Upper lobe of right lung (tissue), 1 donor: Measurements from ENCODE around the gene PRDX4. TPM values are rescaled to one million over a fixed set of nuclear protein-coding genes. Genes with fewer than 3 reads are reported as not detected.
A peak's percentile ranks its signal among the peaks of the same experiment; 100 is the strongest.

Experiments used
- ATAC-seq: fragments of 200-7000 bp; cut with Tn5 transposase; one replicate; pipeline ENCODE4 v1.9.1; 2020; ENCODE audit warnings: mild to moderate bottlenecking, moderate library complexity
- DNase-seq: peaks from one replicate; pipeline ENCODE4 v3.0.0-alpha.2; 2020
- H3K27ac ChIP-seq: fragments of 200-600 bp; one replicate; pipeline ENCODE4 v1.8.0; 2022
- H3K27me3 ChIP-seq: fragments of 200-600 bp; one replicate; pipeline ENCODE4 v1.8.0; 2022; ENCODE audit warnings: mild to moderate bottlenecking
- H3K36me3 ChIP-seq: fragments of 200-600 bp; one replicate; pipeline ENCODE4 v1.8.0; 2022
- H3K4me1 ChIP-seq: fragments of 200-600 bp; one replicate; pipeline ENCODE4 v1.8.0; 2022
- H3K4me3 ChIP-seq: fragments of 200-600 bp; one replicate; pipeline ENCODE4 v1.8.0; 2022; ENCODE audit warnings: mild to moderate bottlenecking
- H3K9me3 ChIP-seq: fragments of 200-600 bp; one replicate; pipeline ENCODE4 v1.8.0; 2022
- intact Hi-C: fragments of 100-400 bp; cut with DNase I; formaldehyde crosslinking; loops from one replicate; pipeline ENCODE4 v1.11.0; 2022
- total RNA-seq: library from RNA; stranded (reverse); fragmentation: NEBNext Ultra II Directional; extraction: Animal tissue kit (Norgen Biotek cat#: 25700); gene quantifications from one replicate; pipeline ENCODE4 v1.2.1, GENCODE V29; 2021
- TF ChIP-seq, protein P1 (sequence below): fragments of 200-600 bp; IDR thresholded peaks from one replicate; pipeline ENCODE4 v1.8.0; 2022; ENCODE audit warnings: antibody characterized with exemption
- donor health status: DM: no; HTN: yes; CAD: no; lungs with severe emphysema.

PRDX4 gene
- total RNA-seq, 1 donor from 2014 or later: 37.7 TPM

DNA sequence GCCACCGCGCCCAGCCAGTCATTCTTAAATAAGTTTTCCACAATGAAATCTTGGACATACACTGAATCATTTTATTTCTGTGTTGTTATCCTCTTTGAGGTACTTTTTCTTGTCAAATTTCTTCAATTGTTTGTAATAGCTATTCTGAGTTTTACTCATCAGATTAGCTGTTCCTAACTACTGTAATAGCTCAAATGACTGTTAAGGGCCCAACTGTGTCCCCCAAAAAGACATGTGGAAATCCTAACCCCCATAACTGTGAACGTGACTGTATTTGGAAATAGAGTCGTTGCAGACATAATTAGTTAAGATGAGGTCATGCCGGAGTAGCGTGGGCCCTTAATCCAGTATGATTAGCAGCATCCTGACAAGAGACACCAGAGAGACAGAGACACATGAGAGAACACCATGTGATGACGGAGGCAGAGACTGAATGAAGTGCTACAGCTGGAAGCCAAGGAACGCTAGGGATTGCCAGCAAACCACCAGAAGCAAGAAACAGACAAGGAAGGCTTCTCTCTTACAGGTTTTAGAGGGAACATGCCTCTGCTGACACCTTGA lies 52.9 kb downstream of the PRDX4 start:
- H3K36me3 ChIP-seq: peaks cover 25% of the 10 kb centered on the region
- H3K9me3 ChIP-seq: no peaks in the 10 kb centered on the region
- ATAC-seq (no peak), DNase-seq (no peak)
- H3K27ac ChIP-seq: no peak overlapping the region
- no peak overlapping the region for H3K4me3 ChIP-seq
- H3K27me3 ChIP-seq: no peaks in the 10 kb centered on the region
- H3K4me1 ChIP-seq: no peaks in the 10 kb centered on the region
- TF ChIP-seq, protein P1, sequence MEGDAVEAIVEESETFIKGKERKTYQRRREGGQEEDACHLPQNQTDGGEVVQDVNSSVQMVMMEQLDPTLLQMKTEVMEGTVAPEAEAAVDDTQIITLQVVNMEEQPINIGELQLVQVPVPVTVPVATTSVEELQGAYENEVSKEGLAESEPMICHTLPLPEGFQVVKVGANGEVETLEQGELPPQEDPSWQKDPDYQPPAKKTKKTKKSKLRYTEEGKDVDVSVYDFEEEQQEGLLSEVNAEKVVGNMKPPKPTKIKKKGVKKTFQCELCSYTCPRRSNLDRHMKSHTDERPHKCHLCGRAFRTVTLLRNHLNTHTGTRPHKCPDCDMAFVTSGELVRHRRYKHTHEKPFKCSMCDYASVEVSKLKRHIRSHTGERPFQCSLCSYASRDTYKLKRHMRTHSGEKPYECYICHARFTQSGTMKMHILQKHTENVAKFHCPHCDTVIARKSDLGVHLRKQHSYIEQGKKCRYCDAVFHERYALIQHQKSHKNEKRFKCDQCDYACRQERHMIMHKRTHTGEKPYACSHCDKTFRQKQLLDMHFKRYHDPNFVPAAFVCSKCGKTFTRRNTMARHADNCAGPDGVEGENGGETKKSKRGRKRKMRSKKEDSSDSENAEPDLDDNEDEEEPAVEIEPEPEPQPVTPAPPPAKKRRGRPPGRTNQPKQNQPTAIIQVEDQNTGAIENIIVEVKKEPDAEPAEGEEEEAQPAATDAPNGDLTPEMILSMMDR: no peak
- intact Hi-C loops: no loop called here

DNA sequence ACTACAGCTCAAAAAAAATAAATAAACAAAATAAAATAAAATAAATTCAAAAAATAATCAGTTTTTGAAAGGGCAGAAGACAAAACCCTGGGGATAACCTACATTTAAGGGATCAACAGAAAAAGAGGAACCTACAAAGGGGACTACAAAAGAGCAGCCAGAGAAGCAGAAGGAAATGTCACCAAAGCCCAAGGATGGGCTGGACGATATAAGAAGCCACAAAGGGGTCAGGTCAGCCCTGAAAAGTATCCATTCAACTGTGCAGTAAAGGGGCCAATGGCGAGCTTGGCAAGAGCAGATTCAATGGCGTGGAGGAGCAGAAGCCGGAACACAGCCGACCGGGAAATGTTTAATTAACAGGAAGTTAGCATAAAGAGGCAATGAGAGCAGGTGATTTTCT lies 58.9 kb downstream of the PRDX4 start:
- ATAC-seq (peak; percentile 44), DNase-seq (no peak)
- TF ChIP-seq, protein P1: no peak
- Histone ChIP-seq H3K4me1 (no peaks in the 10 kb centered on the region), H3K9me3 (no peaks in the 10 kb centered on the region), H3K27me3 (no peaks in the 10 kb centered on the region), H3K36me3 (peaks cover 44% of the 10 kb centered on the region), H3K27ac (no peak overlapping the region), H3K4me3 (no peak overlapping the region)
- intact Hi-C loops: no loop called here

DNA sequence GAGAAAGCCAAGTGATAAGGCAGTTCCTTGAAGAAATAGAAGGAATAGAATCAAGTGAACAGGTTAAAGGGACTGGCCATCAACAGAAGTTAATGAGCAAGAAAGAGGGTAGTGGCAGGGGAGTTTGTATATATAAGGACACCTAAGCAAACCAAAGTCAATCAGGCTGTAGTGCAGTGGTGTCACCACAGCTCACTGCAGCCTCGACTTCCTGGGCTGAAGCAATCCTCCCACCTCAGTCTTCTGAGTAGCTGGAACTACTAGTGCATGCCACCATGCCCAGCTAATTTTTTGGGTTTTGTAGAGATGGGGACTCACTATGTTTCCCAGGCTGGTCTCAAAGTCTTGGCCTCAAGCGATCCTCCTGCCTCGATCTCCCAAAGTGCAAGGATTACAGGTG lies 59.9 kb downstream of the PRDX4 start:
- no peaks in the 10 kb centered on the region for H3K27me3 ChIP-seq
- ATAC-seq (no peak), DNase-seq (no peak)
- no peaks in the 10 kb centered on the region for H3K9me3 ChIP-seq
- TF ChIP-seq, protein P1: no peak
- no peak overlapping the region for H3K4me3 ChIP-seq
- H3K27ac ChIP-seq: no peak overlapping the region
- intact Hi-C loops: no loop called here
- H3K4me1 ChIP-seq: no peaks in the 10 kb centered on the region
- H3K36me3 ChIP-seq: peaks cover 34% of the 10 kb centered on the region

DNA sequence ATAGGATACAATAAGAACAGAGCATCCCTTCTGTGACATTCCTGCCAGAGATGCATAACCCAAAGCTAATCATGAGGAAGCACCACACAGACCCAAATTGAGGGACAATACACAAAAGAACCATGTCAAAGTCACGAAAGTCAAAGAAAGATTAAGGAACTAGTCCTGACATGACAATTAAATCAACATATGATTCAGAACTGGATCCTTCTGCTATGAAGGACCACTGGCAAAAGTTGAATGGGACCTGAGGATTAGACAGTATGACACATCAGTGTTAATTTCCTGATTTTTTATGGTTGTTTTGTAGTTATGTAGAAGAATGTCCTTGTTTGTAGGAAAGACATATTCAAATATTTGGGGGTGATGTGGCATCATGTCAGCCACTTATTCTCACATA lies 61.9 kb downstream of the PRDX4 start:
- no peaks in the 10 kb centered on the region for H3K27me3 ChIP-seq
- no peak overlapping the region for H3K4me3 ChIP-seq
- H3K36me3 ChIP-seq: peaks cover 23% of the 10 kb centered on the region
- TF ChIP-seq, protein P1: no peak
- intact Hi-C loops: no loop called here
- no peaks in the 10 kb centered on the region for H3K9me3 ChIP-seq
- no peak for DNase-seq
- no peak overlapping the region for H3K27ac ChIP-seq
- ATAC-seq: no peak
- H3K4me1 ChIP-seq: no peaks in the 10 kb centered on the region

DNA sequence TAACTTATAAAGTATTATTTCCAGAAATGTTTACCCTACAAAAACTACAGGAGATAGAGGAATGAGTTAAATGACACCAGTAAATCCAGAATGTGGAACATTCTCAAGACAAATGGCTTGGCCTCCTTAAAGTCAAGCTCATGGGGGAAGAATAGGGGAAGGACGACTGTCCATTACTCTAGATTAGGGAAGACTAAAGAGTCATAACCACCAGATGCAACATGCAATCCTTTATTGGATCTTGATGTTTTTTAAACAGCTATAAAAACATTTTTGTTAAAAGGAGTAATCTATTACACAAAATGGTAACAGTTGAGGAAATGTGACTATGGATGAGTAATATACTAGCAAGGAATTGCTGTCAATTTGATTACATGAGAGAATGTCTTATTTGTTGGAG lies 64.7 kb downstream of the PRDX4 start:
- intact Hi-C loops: no loop called here
- H3K9me3 ChIP-seq: no peaks in the 10 kb centered on the region
- DNase-seq (no peak), ATAC-seq (no peak)
- H3K4me3 ChIP-seq: no peak overlapping the region
- H3K4me1 ChIP-seq: no peaks in the 10 kb centered on the region
- no peak overlapping the region for H3K27ac ChIP-seq
- no peaks in the 10 kb centered on the region for H3K27me3 ChIP-seq
- TF ChIP-seq, protein P1: no peak
- peaks cover 23% of the 10 kb centered on the region for H3K36me3 ChIP-seq

DNA sequence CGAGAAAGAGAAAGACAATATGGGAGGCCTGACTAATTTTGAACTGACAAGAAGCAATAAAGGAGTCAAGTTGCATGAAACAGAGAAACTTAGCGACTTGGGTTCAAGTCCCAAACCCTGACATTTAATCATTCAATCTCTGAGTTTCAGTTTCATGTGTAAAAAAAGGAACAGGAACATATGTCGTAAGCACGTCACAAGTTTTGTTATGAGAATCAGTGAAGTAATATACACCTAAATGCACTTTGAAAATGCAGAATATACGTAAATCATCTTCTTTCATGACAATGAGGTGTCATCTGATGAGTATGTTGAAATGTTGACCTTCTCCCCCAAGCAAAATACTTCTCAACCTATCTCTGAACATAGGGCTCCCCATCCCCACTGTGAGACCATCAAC lies 65.4 kb downstream of the PRDX4 start:
- intact Hi-C loops: no loop called here
- H3K9me3 ChIP-seq: no peaks in the 10 kb centered on the region
- H3K4me3 ChIP-seq: no peak overlapping the region
- peaks cover 23% of the 10 kb centered on the region for H3K36me3 ChIP-seq
- no peak overlapping the region for H3K27ac ChIP-seq
- DNase-seq: no peak
- TF ChIP-seq, protein P1: no peak
- ATAC-seq: no peak
- H3K4me1 ChIP-seq: no peaks in the 10 kb centered on the region
- no peaks in the 10 kb centered on the region for H3K27me3 ChIP-seq
